ENCODE measurements around the gene PRKG1.

The PRKG1 gene

GRCh38 chr10:51961401-51961800, 887.1 kb downstream of the PRKG1 start:
- DNase-seq (ENCODE audit: low read depth in 2 of 3, low spot score in 2 of 3): no peak

- DNase-seq (ENCODE audit: low read depth in 2 of 3, low spot score in 2 of 3): no peak
Measured at GRCh38 chr10:51964630-51965029, 890.3 kb downstream of the PRKG1 start.

DNA sequence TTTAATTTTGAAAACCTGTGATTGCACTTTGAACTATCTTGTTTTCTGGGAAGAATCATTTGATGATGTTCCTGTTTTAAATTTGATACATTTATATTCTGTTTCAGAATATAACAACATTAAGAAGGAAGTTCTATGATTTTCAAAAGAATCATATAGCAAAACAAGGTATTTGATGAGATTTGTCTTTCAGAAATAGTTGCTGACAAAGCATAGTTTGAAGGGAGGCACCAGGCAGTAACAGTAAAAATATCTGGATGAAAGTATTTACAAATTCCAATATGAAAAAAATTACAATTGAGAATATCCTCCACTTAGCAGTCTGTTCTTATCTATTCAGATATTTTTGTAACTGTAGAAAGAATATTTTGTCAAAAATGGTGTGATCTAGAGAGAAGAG, 891.2 kb downstream of the PRKG1 start:
- DNase-seq (ENCODE audit: low read depth in 2 of 3, low spot score in 2 of 3): no peak

- DNase-seq (ENCODE audit: low read depth in 2 of 3, low spot score in 2 of 3): no peak
Measured at GRCh38 chr10:51972733-51973346, 898.6 kb downstream of the PRKG1 start.

DNA sequence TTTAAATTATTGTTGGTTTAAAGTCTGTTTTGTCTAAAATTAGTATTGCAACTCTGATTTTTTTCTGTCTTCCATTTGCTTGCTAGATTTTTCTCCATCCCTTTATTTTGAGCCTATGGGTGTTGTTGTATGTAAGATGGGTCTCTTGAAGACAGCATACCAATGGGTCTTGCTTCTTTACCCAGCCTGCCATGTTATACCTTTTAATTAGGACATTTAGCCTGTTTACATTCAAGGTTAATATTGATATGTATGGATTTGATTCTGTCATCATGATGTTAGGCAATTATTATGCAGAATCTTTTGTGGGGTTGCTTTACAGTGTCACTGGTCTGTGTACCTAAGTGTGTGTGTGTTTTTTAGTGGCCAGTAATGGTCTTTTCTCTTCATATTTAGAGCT, 906.5 kb downstream of the PRKG1 start:
- DNase-seq (ENCODE audit: low read depth in 2 of 3, low spot score in 2 of 3): no peak

- no peak for DNase-seq (ENCODE audit: low read depth in 2 of 3, low spot score in 2 of 3)
Measured at GRCh38 chr10:51981731-51982130, 907.4 kb downstream of the PRKG1 start.

GRCh38 chr10:51983481-51983880, 909.2 kb downstream of the PRKG1 start:
- no peak for DNase-seq (ENCODE audit: low read depth in 2 of 3, low spot score in 2 of 3)

GRCh38 chr10:51985336-51985735, 911.0 kb downstream of the PRKG1 start:
- DNase-seq (ENCODE audit: low read depth in 2 of 3, low spot score in 2 of 3): no peak

GRCh38 chr10:51986516-51986915, 912.2 kb downstream of the PRKG1 start:
- no peak for DNase-seq (ENCODE audit: low read depth in 2 of 3, low spot score in 2 of 3)

- DNase-seq (ENCODE audit: low read depth in 2 of 3, low spot score in 2 of 3): no peak
Measured at GRCh38 chr10:51993475-51993874, 919.2 kb downstream of the PRKG1 start.

- DNase-seq (ENCODE audit: low read depth in 2 of 3, low spot score in 2 of 3): no peak
Measured at GRCh38 chr10:51999096-51999495, 924.8 kb downstream of the PRKG1 start.

- DNase-seq (ENCODE audit: low read depth in 2 of 3, low spot score in 2 of 3): no peak
Measured at GRCh38 chr10:52004342-52004949, 930.2 kb downstream of the PRKG1 start.

- DNase-seq (ENCODE audit: low read depth in 2 of 3, low spot score in 2 of 3): no peak
Measured at GRCh38 chr10:52007091-52007490, 932.8 kb downstream of the PRKG1 start.

GRCh38 chr10:52011118-52011517, 936.8 kb downstream of the PRKG1 start:
- DNase-seq (ENCODE audit: low read depth in 2 of 3, low spot score in 2 of 3): no peak

DNA sequence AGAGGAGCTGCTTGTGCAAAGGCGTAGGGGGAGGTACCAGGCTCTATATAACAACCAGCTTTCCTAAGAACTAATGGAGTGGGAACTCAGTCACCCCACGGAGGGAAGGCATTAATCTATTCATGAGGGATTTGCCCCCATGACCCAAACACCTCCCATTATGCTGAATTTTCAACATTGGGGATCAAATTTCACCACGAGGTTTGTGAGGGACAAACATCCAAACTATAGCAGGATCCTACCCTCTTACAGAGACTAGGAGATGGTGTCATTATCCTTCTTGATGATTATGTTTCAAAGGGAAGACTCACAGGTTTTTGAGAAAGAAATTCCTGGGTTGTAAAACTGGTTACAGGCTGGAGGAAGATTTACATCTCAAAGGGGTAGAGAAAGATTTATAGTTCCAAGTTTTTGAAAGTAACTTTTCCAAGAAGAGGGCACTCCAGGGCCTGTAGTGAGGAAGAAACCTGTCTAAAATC, 944.8 kb downstream of the PRKG1 start:
- DNase-seq (ENCODE audit: low read depth in 2 of 3, low spot score in 2 of 3): no peak

DNA sequence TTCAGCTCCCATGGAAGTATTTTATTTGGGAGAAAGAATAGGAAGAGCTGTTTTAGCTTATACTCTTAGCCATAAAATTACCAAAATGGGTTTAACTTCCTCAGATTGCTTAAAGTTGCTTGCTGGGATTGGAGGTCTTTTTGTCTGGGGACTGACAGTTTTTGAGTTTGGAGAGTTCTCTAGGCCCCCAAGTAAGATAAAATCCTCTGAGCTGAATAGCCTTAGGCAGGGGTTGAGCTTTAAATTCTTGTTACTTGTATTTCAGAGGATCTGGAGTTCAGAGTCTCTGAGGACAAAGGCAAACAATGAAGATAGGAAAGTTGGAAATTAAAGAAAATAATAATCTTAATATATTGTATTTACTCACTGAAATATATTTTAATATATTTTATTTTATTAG, 945.4 kb downstream of the PRKG1 start:
- DNase-seq (ENCODE audit: low read depth in 2 of 3, low spot score in 2 of 3): no peak

GRCh38 chr10:52020173-52020572, 945.9 kb downstream of the PRKG1 start:
- no peak for DNase-seq (ENCODE audit: low read depth in 2 of 3, low spot score in 2 of 3)

GRCh38 chr10:52020702-52021101, 946.4 kb downstream of the PRKG1 start:
- DNase-seq (ENCODE audit: low read depth in 2 of 3, low spot score in 2 of 3): no peak

DNA sequence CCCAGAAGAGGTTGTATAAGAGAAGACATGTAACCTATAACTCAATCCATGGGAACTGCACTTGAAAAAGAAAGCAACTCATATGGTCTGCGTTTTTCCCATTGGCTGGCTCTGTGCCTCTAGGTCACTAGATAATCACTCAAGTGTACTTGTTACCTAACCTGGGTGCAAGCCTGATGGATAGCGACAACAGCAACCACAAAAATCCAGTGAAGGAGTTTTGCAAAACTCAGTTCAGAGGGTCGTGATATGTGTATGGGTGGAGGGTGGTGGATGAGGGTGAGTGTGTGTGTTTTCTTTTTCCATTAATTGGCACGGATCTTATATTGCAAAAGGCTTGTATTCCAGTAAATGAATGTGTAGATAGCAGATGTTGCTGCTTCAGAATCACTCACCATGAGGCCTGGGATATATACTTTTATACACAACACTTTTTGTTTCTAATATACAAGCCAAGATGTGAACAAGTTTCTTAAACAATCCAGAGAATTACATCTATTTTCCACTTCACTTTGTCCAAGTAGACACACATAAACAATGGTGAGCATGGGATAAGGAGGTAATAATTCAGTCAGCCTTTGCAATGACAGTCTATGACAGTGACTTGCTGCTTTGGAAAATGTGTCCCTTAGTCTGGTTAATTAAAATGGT, 952.9 kb downstream of the PRKG1 start:
- no peak for DNase-seq (ENCODE audit: low read depth in 2 of 3, low spot score in 2 of 3)

GRCh38 chr10:52028523-52028858, 954.2 kb downstream of the PRKG1 start:
- DNase-seq (ENCODE audit: low read depth in 2 of 3, low spot score in 2 of 3): no peak

GRCh38 chr10:52029628-52030027, 955.3 kb downstream of the PRKG1 start:
- DNase-seq (ENCODE audit: low read depth in 2 of 3, low spot score in 2 of 3): no peak

DNA sequence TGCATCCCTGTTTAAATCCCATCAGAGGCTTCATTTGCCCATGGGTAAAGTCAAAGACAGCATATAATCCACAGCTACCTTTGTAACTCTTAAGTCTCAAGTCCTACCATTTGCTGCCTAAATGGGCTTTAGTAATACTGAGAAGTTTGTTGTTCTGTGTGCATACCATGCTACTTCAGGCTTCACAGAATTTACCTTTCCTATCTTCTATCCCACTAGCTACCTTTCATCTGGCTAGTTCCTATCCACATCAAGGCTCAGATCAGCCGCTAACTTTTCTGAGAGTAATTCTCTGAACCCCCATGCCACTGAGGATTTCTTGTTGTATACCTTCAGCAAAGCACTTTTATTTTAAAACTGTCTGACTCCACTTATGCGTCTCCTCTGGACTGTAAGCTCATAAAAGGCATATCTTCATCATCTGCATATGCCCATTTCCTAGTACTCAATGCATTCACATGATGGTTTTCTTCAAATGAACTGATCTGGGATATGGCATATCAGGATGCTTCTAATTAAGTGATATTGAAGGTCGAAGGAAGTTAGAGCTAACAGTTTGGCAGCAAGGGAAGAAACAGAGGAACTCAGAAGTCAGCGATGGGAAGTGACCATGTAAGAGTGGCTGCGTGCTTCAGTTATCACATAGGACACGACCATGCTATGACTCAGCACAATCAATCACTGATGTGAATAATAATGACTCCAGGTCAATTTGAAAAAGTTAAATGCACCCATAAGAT, 955.9 kb downstream of the PRKG1 start:
- DNase-seq (ENCODE audit: low read depth in 2 of 3, low spot score in 2 of 3): no peak
